ENCODE results near the gene SAPCD2. TPM values are rescaled to one million over a fixed set of nuclear protein-coding genes. Genes with fewer than 3 reads are reported as not detected.
A peak's percentile ranks its signal among the peaks of the same experiment; 100 is the strongest.

SAPCD2 gene
- total and polyA plus RNA-seq, 9 of the 15 experiments (the other 6 are each of a cell fraction or from before 2014, with no cell fraction given): 3.4 to 91.8 (median 18.8) TPM

GRCh38 chr9:137019891-137020683, 50.3 kb downstream of the SAPCD2 start:
- 0 out of 2 replicates have a peak, but pooled peaks have one; percentile 55 for TF ChIP-seq ZBTB33 (CRISPR knock-in tag; IDR thresholded peaks at IDR 0.05)
- TF ChIP-seq KLF16 (IDR thresholded peaks at IDR 0.05): no peak
- no peak for TF ChIP-seq ZNF609 (CRISPR knock-in tag; IDR thresholded peaks at IDR 0.05; ENCODE audit: borderline replicate concordance)
- TF ChIP-seq PRDM10 (IDR thresholded peaks at IDR 0.05; ENCODE audit: partially characterized antibody): peak; percentile 35
- H3K9me3 ChIP-seq (replicated peaks; ENCODE audit: control insufficient read depth, insufficient read depth, low read depth, low read length): no peaks in the 10 kb centered on the region
- intact Hi-C loops (cut with micrococcal nuclease) (no loop called here), in situ Hi-C loops (cut with MboI) (no loop called here)
- no peaks in the 10 kb centered on the region for H3K36me3 ChIP-seq (ENCODE audit: control insufficient read depth, insufficient read depth, low read length)
- no peak for DNase-seq (ENCODE audit: extremely low read depth in 1 of 4, low spot score in 3 of 4)
- H3K9ac ChIP-seq (ENCODE audit: insufficient read depth in 1 of 2, low read depth in 2 of 2, low read length in 2 of 2): peak overlapping the region in 1 of 2 experiments; percentile 26; a peak in 1 of 4 replicates
- no peak overlapping the region for H3K27ac ChIP-seq (ENCODE audit: extremely low read depth, low read depth, low read length)
- FAIRE-seq: no peak
- no peak overlapping the region for H3K4me2 ChIP-seq (ENCODE audit: insufficient read depth, low read length)
- no peaks in the 10 kb centered on the region for H3K27me3 ChIP-seq (ENCODE audit: control insufficient read depth in 2 of 2, insufficient read depth in 2 of 2, low read length in 2 of 2)
- WGBS (ENCODE audit: insufficient coverage, low coverage, missing lambda C conversion rate): 40% methylated on average over 21 of the region's 34 CpGs
- no peaks in the 10 kb centered on the region for H3K9me1 ChIP-seq (ENCODE audit: control insufficient read depth, insufficient read depth, low read length)
- 0 out of 2 replicates have a peak, but pooled peaks cover 5% of the 10 kb centered on the region for H4K20me1 ChIP-seq (replicated peaks; ENCODE audit: control insufficient read depth, insufficient read depth, low read length)
- no peak overlapping the region for H2AFZ ChIP-seq (ENCODE audit: low read depth, low read length)
- no TSS peak for BruUV-seq (replicated peaks)
- CTCF ChIA-PET (ENCODE audit: low intra/inter-chr PET ratio): no interaction called here
- H3K79me2 ChIP-seq (ENCODE audit: control insufficient read depth, insufficient read depth, low read length): no peaks in the 10 kb centered on the region
- H3K4me1 ChIP-seq (replicated peaks in 1 of 2; ENCODE audit: control insufficient read depth in 2 of 2, insufficient read depth in 2 of 2, low read length in 2 of 2): peaks cover 4 to 78% of the 10 kb centered on the region in 2 experiments; a peak in 4 of 5 replicates
- H3K4me3 ChIP-seq: no peak overlapping the region
- POLR2A ChIA-PET: interaction anchor here (0.8 kb wide), 1 partner anchor 221 kb away, joined by 3 read pairs; the partner anchor contains the start of gene TUBB4B
- no peak for ATAC-seq

All from K562 (cell line).